ENCODE data around the gene TP53BP1. TPM values are rescaled to one million over a fixed set of nuclear protein-coding genes. Genes with fewer than 3 reads are reported as not detected.
A peak's percentile ranks its signal among the peaks of the same experiment; 100 is the strongest.

Gene TP53BP1
- total RNA-seq, 1 donor from 2014 or later, result 138 TPM

GRCh38 chr15:43465100-43465499, 27.9 kb downstream of the TP53BP1 start:
- Mint-ChIP-seq H3K27me3 (no peaks in the 10 kb centered on the region), H3K9me3 (ENCODE audit: low read depth) (no peaks in the 10 kb centered on the region), H3K27ac (no peak overlapping the region), H3K4me3 (ENCODE audit: low read depth) (no peak overlapping the region), H3K36me3 (ENCODE audit: insufficient read depth) (peaks cover 18% of the 10 kb centered on the region), H3K4me1 (ENCODE audit: low read depth) (no peaks in the 10 kb centered on the region)
- DNase-seq (ENCODE audit: low spot score, unreplicated experiment), result no peak
- TF ChIP-seq CTCF (IDR thresholded peaks at IDR 0.05; ENCODE audit: unreplicated experiment), result no peak

- Mint-ChIP-seq H3K27me3 (no peaks in the 10 kb centered on the region), H3K9me3 (ENCODE audit: low read depth) (no peaks in the 10 kb centered on the region), H3K4me1 (ENCODE audit: low read depth) (no peaks in the 10 kb centered on the region), H3K4me3 (ENCODE audit: low read depth) (no peak overlapping the region), H3K27ac (no peak overlapping the region), H3K36me3 (ENCODE audit: insufficient read depth) (peaks cover 16% of the 10 kb centered on the region)
- TF ChIP-seq CTCF (IDR thresholded peaks at IDR 0.05; ENCODE audit: unreplicated experiment), result no peak
- DNase-seq (ENCODE audit: low spot score, unreplicated experiment), result no peak
These were observed 29.0 kb downstream of the TP53BP1 start for GRCh38 chr15:43463998-43464397.

- Mint-ChIP-seq H3K27me3 (no peaks in the 10 kb centered on the region), H3K9me3 (ENCODE audit: low read depth) (no peaks in the 10 kb centered on the region), H3K27ac (peak overlapping the region; percentile 31), H3K36me3 (ENCODE audit: insufficient read depth) (peaks cover 16% of the 10 kb centered on the region), H3K4me1 (ENCODE audit: low read depth) (no peaks in the 10 kb centered on the region), H3K4me3 (ENCODE audit: low read depth) (no peak overlapping the region)
- DNase-seq (ENCODE audit: low spot score, unreplicated experiment), result no peak
- no peak for TF ChIP-seq CTCF (IDR thresholded peaks at IDR 0.05; ENCODE audit: unreplicated experiment)
These were observed 29.4 kb downstream of the TP53BP1 start for GRCh38 chr15:43463507-43463906.

GRCh38 chr15:43449981-43450380, 43.0 kb downstream of the TP53BP1 start:
- TF ChIP-seq CTCF (IDR thresholded peaks at IDR 0.05; ENCODE audit: unreplicated experiment), result no peak
- H3K9me3 Mint-ChIP-seq (ENCODE audit: low read depth), result no peaks in the 10 kb centered on the region
- no peak overlapping the region for H3K27ac Mint-ChIP-seq

GRCh38 chr15:43446344-43446743, 46.6 kb downstream of the TP53BP1 start:
- DNase-seq (ENCODE audit: low spot score, unreplicated experiment), result no peak
- TF ChIP-seq CTCF (IDR thresholded peaks at IDR 0.05; ENCODE audit: unreplicated experiment), result no peak
- peak overlapping the region; percentile 15 for H3K27ac Mint-ChIP-seq
- H3K27me3 Mint-ChIP-seq, result no peaks in the 10 kb centered on the region
- H3K4me1 Mint-ChIP-seq (ENCODE audit: low read depth), result no peaks in the 10 kb centered on the region
- H3K4me3 Mint-ChIP-seq (ENCODE audit: low read depth), result no peak overlapping the region
- no peaks in the 10 kb centered on the region for H3K9me3 Mint-ChIP-seq (ENCODE audit: low read depth)
- peaks cover 9% of the 10 kb centered on the region for H3K36me3 Mint-ChIP-seq (ENCODE audit: insufficient read depth)

More at GRCh38 chr15:43449981-43450380, 43.0 kb downstream of the TP53BP1 start:
- H3K4me3 Mint-ChIP-seq (ENCODE audit: low read depth), result no peak overlapping the region
- H3K36me3 Mint-ChIP-seq (ENCODE audit: insufficient read depth), result peaks cover 9% of the 10 kb centered on the region
- DNase-seq (ENCODE audit: low spot score, unreplicated experiment), result no peak
- H3K27me3 Mint-ChIP-seq, result no peaks in the 10 kb centered on the region
- no peaks in the 10 kb centered on the region for H3K4me1 Mint-ChIP-seq (ENCODE audit: low read depth)
